SK-N-SH (cell line): ENCODE results near the gene PNP. TPM values are rescaled to one million over a fixed set of nuclear protein-coding genes. Genes with fewer than 3 reads are reported as not detected.

Experiments
- CTCF ChIA-PET: fragments of 300-600, 350-600 bp; formaldehyde crosslinking; extraction: SDS; loops from one replicate; lab custom pipeline; 2021; lab: Yijun Ruan, JAX
- POLR2A ChIA-PET: fragments of 350-600 bp; sonication (Branson Sonifier 250); formaldehyde crosslinking; extraction: SDS; loops from one replicate; lab custom pipeline; 2020; ENCODE audit warnings: antibody characterized with exemption, inconsistent platforms; lab: Yijun Ruan, JAX
- DNase-seq: peaks from one replicate; pipeline ENCODE4 v3.0.0; 2012
- H2AFZ ChIP-seq: fragments of 200-600 bp; sonication (generic); 2 replicates; pipeline ENCODE4 v1.8.1; 2016; ENCODE audit warnings: antibody characterized with exemption, mild to moderate bottlenecking, low read depth
- H3F3A ChIP-seq: fragments of 200-600 bp; sonication (generic); replicated peaks from 2 replicates; pipeline ENCODE3; 2016; ENCODE audit warnings: antibody characterized with exemption, mild to moderate bottlenecking; ENCODE audit not compliant: insufficient read depth
- H3K27ac ChIP-seq, 2 experiments: fragments of 200-500 bp in 1 of 2; fragments of 200-600 bp in 1 of 2; sonication (Bioruptor generic) in 1 of 2; sonication (generic), shearing (Covaris generic) in 1 of 2; 2 replicates each; pipeline versions ENCODE4 v1.5.1 to v1.6.1; 2014 to 2016; ENCODE audit warnings: low read depth in 2 of 2, inconsistent platforms in 1 of 2, low read length in 1 of 2, mild to moderate bottlenecking in 1 of 2, mixed read lengths in 1 of 2
- H3K27me3 ChIP-seq: fragments of 200-600 bp; sonication (generic), shearing (Covaris generic); 2 replicates; pipeline ENCODE4 v1.6.1; 2016; ENCODE audit warnings: mixed run types; ENCODE audit not compliant: insufficient read depth
- H3K36me3 ChIP-seq, 2 experiments: fragments of 200-500 bp in 1 of 2; fragments of 200-600 bp in 1 of 2; sonication (Bioruptor generic) in 1 of 2; sonication (generic) in 1 of 2; replicated peaks in 1 of 2; 2 replicates each; pipeline versions ENCODE3 to v1.5.1; 2014 to 2016; ENCODE audit warnings: low read length in 1 of 2, mild to moderate bottlenecking in 1 of 2; ENCODE audit not compliant: insufficient read depth in 2 of 2, control insufficient read depth in 1 of 2
- H3K4me1 ChIP-seq, 2 experiments: fragments of 200-500 bp in 1 of 2; fragments of 200-600 bp in 1 of 2; sonication (Bioruptor generic) in 1 of 2; sonication (generic), shearing (Covaris generic) in 1 of 2; 2 replicates each; pipeline versions ENCODE4 v1.5.1 to v1.6.1; 2014 to 2016; ENCODE audit warnings: low read depth in 1 of 2, low read length in 1 of 2, mixed run types in 1 of 2; ENCODE audit not compliant: insufficient read depth in 2 of 2, control insufficient read depth in 1 of 2
- H3K4me2 ChIP-seq: fragments of 200-600 bp; sonication (generic), shearing (Covaris generic); 2 replicates; pipeline ENCODE4 v1.6.1; 2017; ENCODE audit warnings: mixed run types
- H3K4me3 ChIP-seq, 2 experiments: fragments of 200-500 bp in 1 of 2; fragments of 200-600 bp in 1 of 2; sonication (Bioruptor generic) in 1 of 2; sonication (generic), shearing (Covaris generic) in 1 of 2; 2 replicates each; pipeline versions ENCODE4 v1.5.1 to v1.8.1; 2014 to 2016; ENCODE audit warnings: low read depth in 2 of 2, inconsistent platforms in 1 of 2, low read length in 1 of 2, mild to moderate bottlenecking in 1 of 2, mixed read lengths in 1 of 2, moderate library complexity in 1 of 2
- H3K79me2 ChIP-seq: fragments of 200-600 bp; sonication (generic); 2 replicates; pipeline ENCODE4 v1.8.1; 2017; ENCODE audit warnings: mild to moderate bottlenecking; ENCODE audit not compliant: insufficient read depth
- H3K9ac ChIP-seq: fragments of 200-600 bp; sonication (generic); 2 replicates; pipeline ENCODE4 v1.6.1; 2017; ENCODE audit warnings: mixed run types
- H3K9me2 ChIP-seq: fragments of 200-600 bp; sonication (generic); 2 replicates; pipeline ENCODE4 v1.6.1; 2017; ENCODE audit warnings: mixed run types
- H3K9me3 ChIP-seq: fragments of 200-600 bp; sonication (generic); 2 replicates; pipeline ENCODE4 v1.6.1; 2017; ENCODE audit warnings: mixed run types, mild to moderate bottlenecking, moderate library complexity
- H4K20me1 ChIP-seq: fragments of 200-600 bp; sonication (generic); 2 replicates; pipeline ENCODE4 v1.6.1; 2017; ENCODE audit warnings: mild to moderate bottlenecking, mixed run types; ENCODE audit not compliant: insufficient read depth
- FOXM1 ChIP-seq: IDR thresholded peaks from 2 replicates; pipeline ENCODE4 v1.4.0; 2012; ENCODE audit warnings: low read depth, mild to moderate bottlenecking
- GABPA ChIP-seq: IDR thresholded peaks from 2 replicates; pipeline ENCODE4 v1.4.0; 2012; ENCODE audit warnings: low read depth, mild to moderate bottlenecking
- MXI1 ChIP-seq: IDR thresholded peaks from 2 replicates; pipeline ENCODE4 v1.6.1; 2012; ENCODE audit warnings: mild to moderate bottlenecking, low read depth, low read length, improper control_type of control experiment
- NFIC ChIP-seq: IDR thresholded peaks from 2 replicates; pipeline ENCODE4 v1.4.0; 2012; ENCODE audit warnings: borderline replicate concordance
- POLR2AphosphoS5 ChIP-seq: IDR thresholded peaks from 2 replicates; pipeline ENCODE4 v1.6.1; 2012; ENCODE audit warnings: low read depth, low read length
- RAD21 ChIP-seq: IDR thresholded peaks from 2 replicates; pipeline ENCODE4 v1.6.1; 2012; ENCODE audit warnings: mild to moderate bottlenecking, low read length
- SIN3A ChIP-seq: IDR thresholded peaks from 2 replicates; pipeline ENCODE4 v1.6.1; 2012; ENCODE audit warnings: low read depth, mild to moderate bottlenecking, low read length, moderate library complexity, borderline replicate concordance
- TAF1 ChIP-seq: IDR thresholded peaks from 2 replicates; pipeline ENCODE4 v1.6.1; 2012; ENCODE audit warnings: low read depth, mild to moderate bottlenecking, low read length, moderate library complexity, borderline replicate concordance
- YY1 ChIP-seq: IDR thresholded peaks from 2 replicates; pipeline ENCODE4 v1.4.0; 2012; ENCODE audit warnings: low read depth, mild to moderate bottlenecking
- WGBS: methylation state at CpG from one replicate; pipeline ENCODE4 v1.1.6; 2017; ENCODE audit warnings: low lambda C conversion rate; 5-methylcytosine and 5-hydroxymethylcytosine counted together
- polyA plus RNA-seq, 3 experiments: library from polyadenylated mRNA; depleted of rRNA; stranded (reverse); fragments of >200 nt; gene quantifications; 2 replicates each; pipeline ENCODE4 v1.2.3, GENCODE V29; 2012
- TF ChIP-seq, protein P1 (sequence below): fragments of 150-350 bp; IDR thresholded peaks from 2 replicates; pipeline ENCODE4 v1.6.1; 2016; ENCODE audit warnings: mild to moderate bottlenecking, low read depth, low read length
- TF ChIP-seq, protein P2 (sequence below): IDR thresholded peaks from 2 replicates; pipeline ENCODE4; 2012
- TF ChIP-seq, protein P3 (sequence below): fragments of 200-600 bp; sonication (generic); IDR thresholded peaks from 2 replicates; pipeline ENCODE4 v1.6.1; 2017; ENCODE audit warnings: antibody characterized with exemption, mild to moderate bottlenecking, moderate library complexity
- TF ChIP-seq, protein P4 (sequence below): IDR thresholded peaks from 2 replicates; pipeline ENCODE4 v1.6.1; 2012; ENCODE audit warnings: mild to moderate bottlenecking, low read depth, low read length, moderate library complexity

The PNP gene
- polyA plus RNA-seq, 1 of the 3 experiments (the other 2 are of a cell fraction): 29.8 TPM

DNA sequence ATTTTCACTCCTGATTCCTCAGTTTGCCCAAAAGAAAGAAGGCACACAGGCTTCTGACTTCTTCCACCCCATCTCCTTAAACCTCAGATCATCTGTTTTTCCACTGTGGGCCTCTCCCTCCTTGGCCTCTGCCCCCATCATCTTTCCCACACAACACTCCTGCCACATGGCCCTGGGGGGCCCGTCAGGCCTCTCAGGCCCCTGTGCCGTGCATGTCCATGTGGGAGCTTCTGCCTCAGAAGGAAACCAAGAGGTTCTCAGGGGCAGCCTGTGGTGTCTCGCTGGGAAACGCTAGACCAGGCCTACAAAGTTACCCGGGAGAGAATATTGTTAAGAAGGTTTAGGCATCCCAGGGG lies 41.2 kb upstream of the PNP start:
- H3K27me3 ChIP-seq: no peaks in the 10 kb centered on the region
- ChIA-PET POLR2A (no interaction called here), CTCF (interaction anchor here (2.0 kb wide), 1 partner anchor 12 kb away, joined by 7 read pairs; no protein-coding TSS in a partner anchor)
- H3K4me3 ChIP-seq: no peak overlapping the region
- no peak for DNase-seq
- TF ChIP-seq SIN3A (no peak), POLR2AphosphoS5 (no peak), NFIC (no peak), FOXM1 (no peak), TAF1 (no peak), MXI1 (no peak), YY1 (no peak), GABPA (no peak), RAD21 (no peak)
- TF ChIP-seq, protein P1, sequence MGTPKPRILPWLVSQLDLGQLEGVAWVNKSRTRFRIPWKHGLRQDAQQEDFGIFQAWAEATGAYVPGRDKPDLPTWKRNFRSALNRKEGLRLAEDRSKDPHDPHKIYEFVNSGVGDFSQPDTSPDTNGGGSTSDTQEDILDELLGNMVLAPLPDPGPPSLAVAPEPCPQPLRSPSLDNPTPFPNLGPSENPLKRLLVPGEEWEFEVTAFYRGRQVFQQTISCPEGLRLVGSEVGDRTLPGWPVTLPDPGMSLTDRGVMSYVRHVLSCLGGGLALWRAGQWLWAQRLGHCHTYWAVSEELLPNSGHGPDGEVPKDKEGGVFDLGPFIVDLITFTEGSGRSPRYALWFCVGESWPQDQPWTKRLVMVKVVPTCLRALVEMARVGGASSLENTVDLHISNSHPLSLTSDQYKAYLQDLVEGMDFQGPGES: no peak
- TF ChIP-seq, protein P2, sequence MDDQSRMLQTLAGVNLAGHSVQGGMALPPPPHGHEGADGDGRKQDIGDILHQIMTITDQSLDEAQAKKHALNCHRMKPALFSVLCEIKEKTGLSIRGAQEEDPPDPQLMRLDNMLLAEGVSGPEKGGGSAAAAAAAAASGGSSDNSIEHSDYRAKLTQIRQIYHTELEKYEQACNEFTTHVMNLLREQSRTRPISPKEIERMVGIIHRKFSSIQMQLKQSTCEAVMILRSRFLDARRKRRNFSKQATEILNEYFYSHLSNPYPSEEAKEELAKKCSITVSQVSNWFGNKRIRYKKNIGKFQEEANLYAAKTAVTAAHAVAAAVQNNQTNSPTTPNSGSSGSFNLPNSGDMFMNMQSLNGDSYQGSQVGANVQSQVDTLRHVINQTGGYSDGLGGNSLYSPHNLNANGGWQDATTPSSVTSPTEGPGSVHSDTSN: no peak
- TF ChIP-seq, protein P3, sequence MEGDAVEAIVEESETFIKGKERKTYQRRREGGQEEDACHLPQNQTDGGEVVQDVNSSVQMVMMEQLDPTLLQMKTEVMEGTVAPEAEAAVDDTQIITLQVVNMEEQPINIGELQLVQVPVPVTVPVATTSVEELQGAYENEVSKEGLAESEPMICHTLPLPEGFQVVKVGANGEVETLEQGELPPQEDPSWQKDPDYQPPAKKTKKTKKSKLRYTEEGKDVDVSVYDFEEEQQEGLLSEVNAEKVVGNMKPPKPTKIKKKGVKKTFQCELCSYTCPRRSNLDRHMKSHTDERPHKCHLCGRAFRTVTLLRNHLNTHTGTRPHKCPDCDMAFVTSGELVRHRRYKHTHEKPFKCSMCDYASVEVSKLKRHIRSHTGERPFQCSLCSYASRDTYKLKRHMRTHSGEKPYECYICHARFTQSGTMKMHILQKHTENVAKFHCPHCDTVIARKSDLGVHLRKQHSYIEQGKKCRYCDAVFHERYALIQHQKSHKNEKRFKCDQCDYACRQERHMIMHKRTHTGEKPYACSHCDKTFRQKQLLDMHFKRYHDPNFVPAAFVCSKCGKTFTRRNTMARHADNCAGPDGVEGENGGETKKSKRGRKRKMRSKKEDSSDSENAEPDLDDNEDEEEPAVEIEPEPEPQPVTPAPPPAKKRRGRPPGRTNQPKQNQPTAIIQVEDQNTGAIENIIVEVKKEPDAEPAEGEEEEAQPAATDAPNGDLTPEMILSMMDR: no peak
- TF ChIP-seq, protein P4, sequence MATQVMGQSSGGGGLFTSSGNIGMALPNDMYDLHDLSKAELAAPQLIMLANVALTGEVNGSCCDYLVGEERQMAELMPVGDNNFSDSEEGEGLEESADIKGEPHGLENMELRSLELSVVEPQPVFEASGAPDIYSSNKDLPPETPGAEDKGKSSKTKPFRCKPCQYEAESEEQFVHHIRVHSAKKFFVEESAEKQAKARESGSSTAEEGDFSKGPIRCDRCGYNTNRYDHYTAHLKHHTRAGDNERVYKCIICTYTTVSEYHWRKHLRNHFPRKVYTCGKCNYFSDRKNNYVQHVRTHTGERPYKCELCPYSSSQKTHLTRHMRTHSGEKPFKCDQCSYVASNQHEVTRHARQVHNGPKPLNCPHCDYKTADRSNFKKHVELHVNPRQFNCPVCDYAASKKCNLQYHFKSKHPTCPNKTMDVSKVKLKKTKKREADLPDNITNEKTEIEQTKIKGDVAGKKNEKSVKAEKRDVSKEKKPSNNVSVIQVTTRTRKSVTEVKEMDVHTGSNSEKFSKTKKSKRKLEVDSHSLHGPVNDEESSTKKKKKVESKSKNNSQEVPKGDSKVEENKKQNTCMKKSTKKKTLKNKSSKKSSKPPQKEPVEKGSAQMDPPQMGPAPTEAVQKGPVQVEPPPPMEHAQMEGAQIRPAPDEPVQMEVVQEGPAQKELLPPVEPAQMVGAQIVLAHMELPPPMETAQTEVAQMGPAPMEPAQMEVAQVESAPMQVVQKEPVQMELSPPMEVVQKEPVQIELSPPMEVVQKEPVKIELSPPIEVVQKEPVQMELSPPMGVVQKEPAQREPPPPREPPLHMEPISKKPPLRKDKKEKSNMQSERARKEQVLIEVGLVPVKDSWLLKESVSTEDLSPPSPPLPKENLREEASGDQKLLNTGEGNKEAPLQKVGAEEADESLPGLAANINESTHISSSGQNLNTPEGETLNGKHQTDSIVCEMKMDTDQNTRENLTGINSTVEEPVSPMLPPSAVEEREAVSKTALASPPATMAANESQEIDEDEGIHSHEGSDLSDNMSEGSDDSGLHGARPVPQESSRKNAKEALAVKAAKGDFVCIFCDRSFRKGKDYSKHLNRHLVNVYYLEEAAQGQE: no peak
- H3K9me2 ChIP-seq: no peaks in the 10 kb centered on the region
- no peaks in the 10 kb centered on the region for H3K9me3 ChIP-seq
- no peak overlapping the region for H3K9ac ChIP-seq
- H3F3A ChIP-seq: no peaks in the 10 kb centered on the region
- H2AFZ ChIP-seq: peak overlapping the region; percentile 91; the same call in 1 of the 2 replicates
- H3K4me1 ChIP-seq: peaks cover 0 to 7% of the 10 kb centered on the region in 2 experiments; a peak in 1 of 4 replicates
- 91% methylated on average over 5 of the region's 5 CpGs for WGBS
- H3K27ac ChIP-seq: no peak overlapping the region
- H4K20me1 ChIP-seq: no peaks in the 10 kb centered on the region
- H3K4me2 ChIP-seq: no peak overlapping the region
- H3K79me2 ChIP-seq: no peaks in the 10 kb centered on the region
- H3K36me3 ChIP-seq: no peaks in the 10 kb centered on the region
